ENCODE data around the gene PSMB10.

PSMB10 gene

DNA sequence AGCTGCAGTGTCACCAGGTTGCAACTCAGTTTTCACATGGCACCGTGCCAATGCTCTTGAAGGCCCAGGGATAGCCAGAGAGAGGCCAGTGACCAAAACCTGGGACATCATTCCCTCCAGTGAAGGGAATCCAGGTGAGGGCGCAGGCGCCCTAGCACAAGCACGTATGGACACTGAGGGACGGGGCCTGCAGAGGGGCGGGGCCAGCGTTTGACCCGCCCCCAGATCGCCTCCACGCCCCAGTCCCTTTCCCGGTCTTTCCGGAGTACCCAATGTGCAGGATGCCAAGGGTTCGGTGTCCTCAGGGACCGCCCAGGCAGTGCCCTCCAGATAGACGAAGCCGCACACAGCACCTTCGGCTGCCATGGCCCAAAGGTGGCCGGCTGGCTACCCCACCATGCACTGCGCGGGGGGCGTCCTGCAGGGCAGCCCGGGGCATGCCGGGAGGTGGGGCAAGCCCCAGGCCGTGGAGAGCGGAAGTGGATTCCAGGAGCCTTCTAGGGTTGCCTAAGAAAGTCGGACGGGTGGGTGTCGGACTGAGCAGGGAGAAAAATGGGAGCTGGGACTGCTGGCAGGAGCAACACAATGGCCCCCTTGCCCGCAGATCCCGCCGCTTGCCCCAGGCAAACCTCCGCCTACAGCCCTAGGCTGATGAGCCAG lies 27.1 kb upstream of the PSMB10 start:
- no peak for DNase-seq (ENCODE audit: low read depth in 3 of 3)

DNA sequence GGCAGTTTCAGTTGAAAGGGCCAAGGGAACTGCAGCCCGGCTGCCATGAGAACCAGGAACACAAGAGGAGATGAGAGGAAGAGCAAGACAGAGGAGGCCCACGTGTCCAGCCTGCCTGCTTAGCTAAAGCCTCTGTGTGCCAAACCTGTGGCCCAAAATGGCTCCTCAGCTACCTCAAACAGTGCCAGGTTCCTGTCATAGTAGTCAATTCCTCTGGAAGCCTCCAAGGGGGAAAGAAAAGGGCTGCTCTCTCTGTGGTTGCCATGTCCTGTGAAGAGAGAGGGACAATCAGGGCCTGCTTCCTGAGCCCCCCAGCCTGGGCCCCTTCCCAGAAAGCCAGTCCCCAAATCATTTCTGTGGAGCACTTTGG lies 26.6 kb upstream of the PSMB10 start:
- DNase-seq (ENCODE audit: low read depth in 3 of 3), result no peak

DNA sequence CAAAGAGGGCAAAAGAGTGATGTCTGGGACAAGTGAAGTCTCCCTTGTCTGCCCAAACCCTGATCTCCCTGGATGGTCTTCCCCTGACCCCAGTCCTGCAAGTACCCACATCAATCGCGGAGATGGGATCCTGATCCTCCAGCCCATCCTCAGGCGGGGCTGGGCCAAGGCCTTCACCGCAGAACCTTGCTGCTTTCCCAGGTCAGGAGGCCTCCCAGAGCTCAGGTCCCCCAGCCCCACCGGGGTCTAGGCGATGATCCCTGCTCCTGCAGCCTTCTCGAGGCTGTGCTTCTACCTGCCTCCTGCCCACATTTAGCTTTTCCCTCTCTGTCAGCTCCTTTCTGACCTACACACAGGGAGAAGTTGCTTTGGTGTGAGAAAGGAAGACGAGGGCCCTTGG lies 25.5 kb upstream of the PSMB10 start:
- DNase-seq (ENCODE audit: low read depth in 3 of 3), result no peak

DNA sequence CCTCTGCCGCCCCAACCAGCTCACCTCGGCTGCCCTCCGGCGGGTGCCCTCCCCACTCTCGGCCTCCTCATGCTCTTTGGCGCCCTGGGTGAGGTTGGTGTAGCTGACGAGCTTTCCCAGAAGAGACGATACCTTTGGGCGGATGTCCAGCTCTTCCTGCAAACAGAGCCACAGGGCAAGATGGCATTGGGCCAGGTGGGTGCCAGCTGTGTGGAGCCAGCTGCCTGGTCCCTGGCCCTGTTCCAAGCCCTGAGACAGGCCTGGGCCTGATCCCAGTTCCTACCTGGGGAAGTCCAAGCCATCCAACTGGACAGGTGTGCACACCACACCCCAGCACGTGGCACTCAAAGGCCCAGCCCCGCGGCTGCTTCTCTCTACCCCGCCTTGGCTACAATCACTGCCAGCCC lies 24.9 kb upstream of the PSMB10 start:
- DNase-seq (ENCODE audit: low read depth in 3 of 3), result no peak

DNA sequence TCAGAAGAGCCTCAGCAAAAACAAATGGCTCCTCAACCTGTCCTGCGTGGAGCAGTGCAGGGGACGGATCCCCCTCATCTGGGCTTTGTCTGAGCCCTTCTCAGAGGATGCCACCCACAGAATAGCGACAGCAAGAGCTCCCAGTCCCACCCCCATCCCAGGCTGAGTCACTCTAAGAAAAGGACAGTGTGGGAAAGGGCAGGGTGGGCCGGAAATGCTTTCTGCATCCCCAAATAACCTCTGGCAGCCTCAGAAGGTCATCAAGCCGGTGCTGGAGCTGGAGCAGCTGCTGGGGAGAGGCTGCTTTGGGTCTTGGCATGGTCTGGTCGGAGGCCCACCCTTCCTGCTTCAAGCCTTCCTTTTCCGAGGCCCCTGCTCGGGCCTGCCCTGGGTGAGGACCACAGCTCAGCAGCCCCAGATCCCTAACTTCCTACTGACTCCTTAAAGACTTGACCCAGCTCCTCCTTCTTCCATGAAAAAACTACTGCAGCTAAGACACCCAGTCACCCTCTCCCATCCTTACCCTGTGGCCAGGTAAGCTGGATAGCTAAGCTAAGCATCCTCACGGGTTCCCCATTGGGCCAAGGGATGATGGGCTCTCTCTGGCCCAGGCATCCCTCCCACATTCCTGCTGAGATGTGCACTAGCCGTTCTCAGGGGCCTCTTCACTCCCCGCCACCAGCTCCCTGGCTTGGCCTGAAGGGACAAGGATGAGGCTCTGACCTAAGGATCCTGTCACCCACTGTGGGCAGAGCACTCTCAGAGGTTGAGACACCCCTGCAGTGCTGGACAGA lies 23.1 kb upstream of the PSMB10 start:
- DNase-seq (ENCODE audit: low read depth in 3 of 3), result no peak

DNA sequence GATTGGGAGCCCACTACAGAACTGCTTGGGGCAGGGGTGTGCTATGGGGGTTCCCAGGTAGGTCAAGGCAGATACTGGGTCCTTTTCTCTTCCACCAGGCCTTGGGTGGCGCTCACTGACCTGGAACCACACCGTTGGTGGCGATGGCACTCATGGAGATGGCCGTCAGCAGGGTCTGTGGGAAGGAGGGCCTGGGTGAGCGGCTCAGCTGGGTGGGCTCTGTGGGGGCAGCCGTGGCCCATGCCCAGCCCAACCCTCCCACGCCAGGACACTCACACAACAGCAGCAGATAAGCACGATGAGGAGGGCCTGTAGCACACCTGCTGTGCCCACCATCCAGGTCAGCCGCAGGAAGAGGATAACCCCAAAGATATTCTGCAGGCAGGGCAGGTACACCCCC lies 21.0 kb upstream of the PSMB10 start:
- no peak for DNase-seq (ENCODE audit: low read depth in 3 of 3)

DNA sequence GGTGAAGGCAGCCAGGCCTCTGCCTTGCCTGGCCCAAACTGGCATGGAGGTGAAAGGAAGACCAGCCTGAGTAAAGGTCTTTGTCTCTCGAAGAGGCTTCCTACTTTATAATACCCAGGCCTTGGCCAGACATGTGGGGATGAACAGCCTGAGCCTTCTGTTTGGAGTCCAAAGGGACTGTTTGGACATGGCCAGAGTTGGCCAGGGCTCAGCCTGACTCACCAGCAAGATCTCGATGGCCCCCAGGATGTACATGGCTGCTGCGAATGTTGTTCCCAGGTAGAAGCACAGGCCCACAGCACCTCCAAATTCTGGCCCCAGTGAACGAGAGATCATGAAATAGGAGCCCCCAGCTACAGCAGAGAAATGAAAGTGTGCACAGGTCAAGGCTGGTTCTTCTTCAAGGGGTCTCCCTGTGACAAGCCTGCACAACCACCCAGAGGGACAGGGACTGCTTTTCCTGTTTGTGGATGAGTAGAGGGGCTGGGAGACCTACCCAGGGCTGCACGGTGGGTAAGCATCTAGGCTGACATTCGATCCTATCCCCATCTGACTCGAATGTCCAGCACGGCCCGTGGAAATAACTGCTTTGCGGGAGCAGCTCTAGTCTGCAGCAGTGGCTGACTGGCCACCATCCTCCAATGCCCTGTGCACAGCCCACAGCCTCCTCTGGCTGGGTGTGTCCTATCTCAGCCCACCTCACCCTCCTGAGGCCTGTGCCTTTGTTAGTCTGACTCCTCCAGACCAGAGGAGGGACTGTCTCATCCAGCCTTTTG lies 18.0 kb upstream of the PSMB10 start:
- DNase-seq (ENCODE audit: low read depth in 3 of 3), result no peak

DNA sequence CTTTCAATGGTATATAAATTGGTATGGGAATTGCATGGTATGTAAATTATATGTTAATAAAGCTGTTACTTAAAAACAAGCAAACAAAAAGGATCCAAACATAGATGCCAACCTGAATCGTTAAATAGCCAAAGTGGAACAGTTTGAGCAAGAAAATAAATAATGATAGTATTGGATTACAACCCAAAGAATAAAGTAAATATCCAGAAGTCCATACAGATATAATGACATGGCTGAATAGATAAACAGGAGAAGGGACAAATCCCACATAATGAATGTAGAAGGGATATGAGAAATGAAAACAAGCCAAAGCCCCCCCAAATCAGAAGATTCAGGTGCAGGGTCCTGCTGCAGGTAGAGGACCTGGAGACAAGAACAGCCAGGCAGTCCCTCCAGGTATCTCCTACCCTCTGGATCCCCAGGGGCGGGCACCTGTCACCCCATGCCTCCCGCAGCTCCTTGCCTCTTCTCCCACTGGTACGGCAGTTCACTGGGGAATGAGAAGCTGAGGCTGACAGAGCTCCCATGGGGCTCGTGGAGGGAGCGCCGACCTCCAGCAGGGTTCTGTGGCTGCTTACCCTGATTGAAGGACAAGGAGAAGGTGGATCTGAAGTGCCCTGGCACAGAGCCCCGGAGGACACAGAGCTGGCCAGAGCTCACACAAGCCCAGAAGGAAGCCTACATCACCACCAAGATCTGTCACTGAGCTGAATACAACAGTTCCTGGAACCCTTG lies 17.2 kb upstream of the PSMB10 start:
- DNase-seq (ENCODE audit: low read depth in 3 of 3), result no peak

DNA sequence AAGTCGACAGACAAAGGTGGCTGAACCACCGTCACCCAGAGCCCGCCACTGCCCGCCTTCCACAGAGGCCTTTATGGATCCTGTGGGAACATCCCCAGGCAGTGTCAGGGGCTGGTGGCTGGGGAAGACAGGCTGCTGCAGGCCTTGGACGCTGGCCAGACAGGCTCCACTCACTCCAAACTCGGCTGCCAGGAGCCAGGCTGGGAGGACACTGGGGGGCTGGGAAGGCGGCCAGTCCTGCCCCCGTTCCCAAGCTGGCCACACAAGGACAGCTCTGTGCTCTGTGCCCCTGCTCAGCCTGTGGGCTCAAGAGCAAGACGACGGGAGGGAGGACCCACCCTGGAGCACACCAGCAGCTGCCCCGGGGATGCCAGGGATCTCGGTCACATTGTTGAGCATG lies 14.8 kb upstream of the PSMB10 start:
- DNase-seq (ENCODE audit: low read depth in 3 of 3), result no peak

DNA sequence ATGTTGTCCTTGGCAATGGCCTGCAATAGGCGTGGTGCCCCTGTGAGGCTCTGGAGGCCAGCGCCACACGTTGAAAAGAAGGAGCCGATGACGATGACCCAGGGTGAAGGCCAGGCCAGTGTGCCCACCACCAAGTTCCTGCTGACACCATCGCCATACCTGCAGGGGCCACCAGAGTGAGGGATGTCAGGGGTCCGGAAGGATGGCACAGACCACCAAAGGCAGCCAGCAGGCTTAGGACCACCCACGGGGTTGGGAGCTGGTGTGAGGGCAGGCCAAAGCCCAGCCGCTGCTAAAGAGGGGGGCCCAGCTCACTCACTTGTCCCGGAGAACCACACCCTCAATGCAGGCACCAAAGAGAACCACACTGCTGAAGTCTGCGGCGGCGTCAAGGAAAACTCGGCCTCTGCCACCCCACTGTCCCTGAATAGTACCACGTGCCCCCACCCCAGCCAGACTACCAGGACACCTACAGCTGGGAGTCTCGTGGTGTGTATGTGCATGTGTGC lies 13.7 kb upstream of the PSMB10 start:
- no peak for DNase-seq (ENCODE audit: low read depth in 3 of 3)

DNA sequence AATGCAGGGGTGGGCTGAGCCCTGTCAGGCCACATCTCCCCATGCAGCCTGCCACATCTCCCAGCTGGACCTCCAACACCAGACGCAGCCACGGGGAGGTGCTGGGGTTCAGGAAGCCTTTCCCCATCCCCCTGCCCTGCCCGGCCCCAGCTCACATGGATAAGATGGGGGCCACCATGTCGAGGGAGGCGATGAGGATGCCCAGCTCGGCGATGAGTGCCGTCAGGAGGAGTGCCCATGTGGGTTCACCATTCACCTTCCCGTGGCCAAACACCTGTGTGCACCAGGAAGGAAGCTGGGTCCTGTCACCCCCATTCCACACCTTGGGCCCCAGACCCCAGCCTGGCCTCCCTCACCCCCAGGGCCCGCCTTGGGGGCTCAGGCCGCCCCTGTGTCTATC lies 13.0 kb upstream of the PSMB10 start:
- DNase-seq (ENCODE audit: low read depth in 3 of 3), result no peak

DNA sequence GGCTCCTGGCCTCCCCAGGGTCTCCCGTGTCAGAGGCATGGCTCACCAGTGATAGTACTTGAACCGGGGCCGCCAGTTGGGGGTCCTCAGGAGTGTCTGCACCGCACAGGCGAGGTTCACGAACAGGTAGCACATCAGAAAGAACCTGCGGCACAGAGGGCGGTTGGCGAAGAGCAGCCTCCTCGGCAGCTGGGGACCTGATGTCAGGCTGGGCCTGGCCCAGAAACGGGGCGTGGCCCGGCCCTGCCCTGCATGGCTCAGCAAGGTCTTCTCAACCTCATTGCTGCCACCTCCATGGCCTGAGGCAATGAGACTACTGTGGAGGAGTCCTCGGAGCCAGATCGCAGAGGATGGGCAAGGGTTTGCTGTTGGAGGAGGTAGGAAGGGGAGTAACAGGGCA lies 11.4 kb upstream of the PSMB10 start:
- no peak for DNase-seq (ENCODE audit: low read depth in 3 of 3)

DNA sequence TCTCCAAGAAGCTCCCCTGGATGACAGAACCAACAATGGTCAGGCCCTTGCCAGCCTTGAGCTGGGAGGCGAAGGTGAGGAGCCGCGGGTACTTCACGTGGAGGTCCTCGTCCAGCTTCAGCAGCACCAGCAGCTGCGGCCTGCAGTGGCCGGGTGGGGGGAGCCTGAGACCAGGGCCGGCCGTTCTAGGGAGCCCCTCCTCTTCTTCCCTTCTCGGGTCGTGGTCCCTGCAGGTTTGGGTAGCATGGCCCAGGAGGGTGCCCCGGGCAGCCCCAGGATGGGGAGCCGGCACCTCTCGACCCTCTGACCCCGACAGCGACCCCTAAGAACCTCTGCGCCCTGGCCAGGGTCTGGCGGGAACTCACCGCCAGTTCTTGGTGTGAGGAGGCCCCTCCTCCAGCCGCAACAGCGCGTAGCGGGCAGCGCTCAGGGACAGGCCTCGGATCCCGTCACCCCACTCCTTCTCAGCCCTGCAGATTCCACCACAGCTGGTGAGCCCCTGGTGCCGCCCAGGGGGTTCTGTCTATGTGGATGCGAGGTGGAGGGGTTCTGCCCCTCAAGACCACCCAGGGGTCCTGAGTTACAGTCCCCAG lies 10.4 kb upstream of the PSMB10 start:
- no peak for DNase-seq (ENCODE audit: low read depth in 3 of 3)

DNA sequence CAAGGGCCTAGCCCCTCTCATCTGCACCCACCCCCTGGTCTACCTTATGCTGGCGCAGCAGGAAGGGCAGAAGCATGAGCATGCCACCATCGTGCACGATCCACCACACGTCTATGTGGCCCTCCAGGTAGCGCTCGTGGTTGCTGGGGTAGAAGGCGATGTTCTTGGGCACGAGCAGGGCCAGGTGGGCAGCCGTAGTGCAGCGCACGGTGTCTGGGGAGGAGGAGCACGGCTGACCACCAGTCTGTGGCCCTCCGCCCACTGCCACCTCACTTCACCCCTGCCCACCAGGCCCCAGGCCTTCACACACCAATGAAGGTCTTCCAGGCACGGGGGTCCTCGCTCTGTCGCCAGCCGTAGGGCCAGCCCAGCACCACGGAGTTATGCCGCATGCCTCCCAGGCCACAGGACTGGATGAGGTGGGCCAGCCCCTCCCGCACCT lies 9.5 kb upstream of the PSMB10 start:
- no peak for DNase-seq (ENCODE audit: low read depth in 3 of 3)

DNA sequence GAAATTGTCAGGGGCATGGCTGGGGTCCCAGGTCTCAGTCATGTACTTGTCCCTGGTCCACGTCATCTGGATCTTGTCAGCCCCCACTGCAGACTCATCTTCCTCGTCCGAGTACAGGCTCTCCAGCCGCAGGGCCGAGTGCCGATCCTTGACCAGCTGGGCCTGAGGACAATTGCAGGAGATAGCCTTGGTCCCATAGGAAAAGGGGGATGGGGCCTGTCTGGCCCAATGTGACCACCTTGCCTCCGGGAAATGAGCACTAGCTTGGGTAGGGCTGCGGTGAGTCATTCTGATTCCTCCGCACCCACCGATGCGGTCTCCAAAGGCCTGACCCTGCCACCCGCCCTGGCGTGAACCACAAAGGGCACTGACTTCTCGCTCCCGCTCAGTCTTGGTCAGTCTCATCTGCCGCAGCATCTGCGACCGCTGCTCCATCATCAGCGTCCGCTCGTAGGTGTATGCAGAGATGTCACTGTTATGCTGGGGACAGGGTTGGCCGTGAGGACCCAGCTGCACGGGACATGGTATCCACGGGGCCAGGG lies 8.8 kb upstream of the PSMB10 start:
- DNase-seq (ENCODE audit: low read depth in 3 of 3), result no peak

DNA sequence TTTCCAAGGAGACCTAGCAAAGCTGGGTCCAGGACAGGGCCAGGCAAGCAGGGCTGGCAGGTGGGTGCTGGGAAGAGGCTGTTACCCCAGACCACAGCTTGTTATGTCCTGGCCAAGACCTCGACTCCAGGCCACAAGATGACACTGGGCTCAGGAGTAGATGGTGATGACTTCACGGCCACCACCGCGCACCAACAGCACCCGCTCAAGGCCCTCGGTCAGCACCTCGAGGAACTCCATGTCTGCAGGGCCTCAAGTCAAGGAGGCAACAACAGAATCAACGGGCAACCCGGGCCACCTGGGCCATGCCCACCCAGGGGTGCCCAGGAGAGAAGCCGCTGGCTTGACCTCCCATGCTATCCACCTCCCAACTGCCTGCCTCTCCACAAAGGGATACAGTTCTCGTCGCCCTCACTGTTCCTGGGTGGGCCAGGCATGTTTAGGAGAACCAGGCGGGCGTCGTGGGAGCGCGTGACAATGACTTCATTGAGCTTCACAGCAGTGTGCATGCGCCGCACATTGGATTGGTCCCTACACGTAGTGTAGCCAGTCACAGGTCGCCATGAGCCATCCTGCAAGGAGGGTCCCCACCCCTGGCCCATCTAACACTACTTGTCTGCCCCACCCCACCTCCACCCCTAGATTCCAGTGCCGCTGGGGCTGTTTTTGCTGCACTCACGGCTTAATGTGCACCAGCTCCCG lies 8.2 kb upstream of the PSMB10 start:
- no peak for DNase-seq (ENCODE audit: low read depth in 3 of 3)

DNA sequence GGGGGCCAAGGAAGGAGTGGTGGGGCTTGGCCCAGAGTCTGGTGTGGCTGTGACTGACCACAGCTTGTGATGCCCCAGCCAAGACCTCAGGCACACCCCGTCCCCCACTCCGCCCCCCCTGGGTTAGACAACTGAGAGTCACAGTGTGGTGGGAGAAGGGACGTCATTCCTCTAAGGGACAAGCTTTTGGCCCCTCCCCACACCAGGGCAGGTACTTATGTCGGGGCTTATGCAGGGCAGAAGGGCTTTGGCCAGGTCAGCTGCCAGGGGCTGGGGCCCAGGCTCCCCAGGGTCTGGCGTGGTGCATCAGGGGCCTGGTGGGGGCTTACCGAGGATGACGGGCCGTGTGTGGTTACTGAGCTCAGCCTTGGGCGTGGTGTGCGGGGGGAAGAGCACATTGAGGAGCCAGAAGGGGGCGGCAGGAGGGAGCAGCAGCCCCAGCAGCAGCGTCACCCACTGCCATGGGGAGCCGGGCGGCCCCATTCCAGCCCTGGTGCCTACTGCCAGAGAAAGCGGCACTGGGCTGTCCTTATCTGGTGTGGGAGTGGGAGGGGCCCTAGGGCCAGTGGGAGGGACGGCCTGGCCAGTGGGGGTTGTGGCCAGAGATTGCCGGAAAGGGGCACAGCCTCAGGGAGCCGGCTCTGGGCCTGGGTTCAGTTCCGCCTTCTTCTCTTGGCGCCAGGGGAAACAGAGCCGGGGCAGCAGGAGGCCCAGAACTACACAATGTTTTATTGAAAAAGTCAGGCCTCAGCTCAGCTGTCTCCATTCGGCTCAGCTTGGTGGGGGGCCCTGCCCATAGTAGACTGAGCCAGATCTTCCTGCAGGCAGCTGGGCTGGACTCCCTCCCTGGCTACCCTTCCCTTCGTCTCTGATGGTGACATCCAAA lies 7.2 kb upstream of the PSMB10 start, which contains the start of gene LCAT:
TSS of gene LCAT (minus strand) at position 502 of the 886 bp plus-strand sequence. CDS start at position 483, 19 bp downstream.
- DNase-seq (ENCODE audit: low read depth in 3 of 3), result no peak

DNA sequence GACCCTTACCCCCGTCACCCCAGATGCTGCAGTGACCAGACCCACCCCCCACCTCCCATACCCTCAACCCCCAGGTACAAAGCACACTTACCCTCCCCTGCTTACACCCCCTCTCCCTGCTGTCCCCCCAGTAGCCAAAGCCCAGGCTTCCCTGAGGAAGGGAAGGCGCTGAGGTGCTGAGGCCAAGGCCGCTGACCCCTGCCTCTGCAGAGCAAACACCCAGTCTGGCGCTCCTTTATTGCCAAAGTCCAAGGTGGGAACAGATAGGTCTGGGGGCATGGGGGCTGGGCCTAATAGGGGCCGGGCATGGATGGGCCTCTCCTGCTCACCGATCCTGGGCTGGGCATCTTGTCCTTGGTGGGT lies 6.6 kb upstream of the PSMB10 start:
- no peak for DNase-seq (ENCODE audit: low read depth in 3 of 3)

DNA sequence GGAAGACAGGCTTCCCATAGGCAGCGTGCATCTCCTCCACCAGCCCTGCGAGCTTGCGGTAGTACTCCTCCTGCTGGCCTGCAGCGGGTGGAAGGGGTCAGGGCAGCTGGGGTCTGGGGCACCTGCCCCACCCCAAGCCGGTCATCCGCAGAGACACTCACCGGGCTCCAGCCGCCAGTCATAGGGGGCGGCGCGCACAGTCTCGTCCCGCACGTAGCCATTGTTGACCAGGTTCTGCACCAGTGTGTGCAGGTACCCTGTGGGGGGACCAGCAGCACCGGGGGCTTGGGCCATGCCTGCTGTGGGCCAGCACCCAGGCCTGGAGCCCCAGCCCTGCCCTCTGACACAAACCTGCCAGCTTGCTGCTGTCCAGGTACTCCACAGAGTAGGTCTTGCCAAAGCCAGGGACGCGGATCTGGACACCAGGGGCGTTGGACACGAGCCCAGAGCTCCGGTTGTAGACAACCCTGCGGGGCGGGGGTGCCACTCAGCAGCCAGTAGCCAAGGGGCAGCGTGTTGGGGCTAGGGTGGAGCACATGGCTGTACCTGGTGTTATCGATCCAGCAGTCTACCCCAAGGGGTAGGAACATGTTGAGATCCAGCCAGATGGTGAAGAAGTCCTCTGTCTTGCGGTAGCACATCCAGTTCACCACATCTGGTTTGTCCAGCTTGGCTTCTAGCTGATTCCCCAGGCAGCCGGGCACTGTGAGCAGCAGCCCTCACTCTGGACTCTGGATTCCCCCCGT lies 6.0 kb upstream of the PSMB10 start:
- no peak for DNase-seq (ENCODE audit: low read depth in 3 of 3)

Data from stimulated activated CD4-positive, alpha-beta T cell treated with anti-CD3 and anti-CD28 coated beads, TNF-alpha, amount 100 ng/mL, for 48 hours (primary cell).